Hepatocyte (in vitro differentiated cells): ENCODE measurements around the gene TFDP1. TPM values are rescaled to one million over a fixed set of nuclear protein-coding genes. Genes with fewer than 3 reads are reported as not detected.

Experiments used
- DNase-seq: peaks from one replicate; pipeline ENCODE4 v3.0.0-alpha.2; 2016; ENCODE audit warnings: low spot score
- H2AFZ ChIP-seq: fragments of 200-600 bp; sonication (generic); 2 replicates; pipeline ENCODE4 v1.6.0; 2016; ENCODE audit warnings: antibody characterized with exemption, mild to moderate bottlenecking
- H3K27ac ChIP-seq: fragments of 200-600 bp; sonication (generic); 2 replicates; pipeline ENCODE4 v1.5.1; 2016; ENCODE audit warnings: mild to moderate bottlenecking
- H3K27me3 ChIP-seq: fragments of 200-600 bp; sonication (generic); 2 replicates; pipeline ENCODE4 v1.6.1; 2016
- H3K36me3 ChIP-seq: fragments of 200-600 bp; sonication (generic); replicated peaks from 2 replicates; pipeline ENCODE4 v1.5.1; 2016; ENCODE audit warnings: low read depth; ENCODE audit not compliant: insufficient read depth
- H3K4me1 ChIP-seq: fragments of 200-600 bp; sonication (generic); 2 replicates; pipeline ENCODE4 v1.5.1; 2016; ENCODE audit warnings: mild to moderate bottlenecking, moderate library complexity; ENCODE audit not compliant: insufficient read depth
- H3K4me2 ChIP-seq: fragments of 200-600 bp; sonication (generic); 2 replicates; pipeline ENCODE4 v1.6.0; 2016
- H3K4me3 ChIP-seq: fragments of 200-600 bp; sonication (generic); 2 replicates; pipeline ENCODE4 v1.5.1; 2016; ENCODE audit warnings: mild to moderate bottlenecking
- H3K79me2 ChIP-seq: fragments of 200-600 bp; sonication (generic); 2 replicates; pipeline ENCODE4 v1.6.0; 2017; ENCODE audit warnings: mild to moderate bottlenecking
- H3K9me2 ChIP-seq: fragments of 200-600 bp; sonication (generic); replicated peaks from 2 replicates; pipeline ENCODE4 v1.6.0; 2017; ENCODE audit warnings: mild to moderate bottlenecking; ENCODE audit not compliant: insufficient read depth
- H3K9me3 ChIP-seq: fragments of 200-600 bp; sonication (generic); 2 replicates; pipeline ENCODE4 v1.5.1; 2016; ENCODE audit warnings: low read depth, mild to moderate bottlenecking
- H4K20me1 ChIP-seq: fragments of 200-600 bp; sonication (generic); 2 replicates; pipeline ENCODE4 v1.6.0; 2016; ENCODE audit warnings: mild to moderate bottlenecking; ENCODE audit not compliant: insufficient read depth, poor library complexity, severe bottlenecking
- CTCF ChIP-seq: fragments of 200-600 bp; sonication (generic); IDR thresholded peaks from 2 replicates; pipeline ENCODE4 v1.5.1; 2016; ENCODE audit warnings: antibody characterized with exemption, mild to moderate bottlenecking; ENCODE audit not compliant: poor library complexity
- EZH2 ChIP-seq: fragments of 200-600 bp; sonication (generic); IDR thresholded peaks from 2 replicates; pipeline ENCODE4 v1.6.1; 2016; ENCODE audit warnings: antibody characterized with exemption, mild to moderate bottlenecking, borderline replicate concordance
- EZH2phosphoT487 ChIP-seq: fragments of 200-600 bp; sonication (generic); IDR thresholded peaks from one replicate; pipeline ENCODE4 v1.6.1; 2018; ENCODE audit warnings: antibody characterized with exemption, mild to moderate bottlenecking, low read depth, moderate library complexity; ENCODE audit not compliant: unreplicated experiment, severe bottlenecking
- WGBS: methylation state at CpG from one replicate; pipeline ENCODE4 v1.1.6; 2016; ENCODE audit warnings: low lambda C conversion rate; ENCODE audit errors: missing lambda C conversion rate; 5-methylcytosine and 5-hydroxymethylcytosine counted together
- polyA plus RNA-seq: library from polyadenylated mRNA; unstranded; fragments of >200 nt; fragmentation: Nextera tagmentation; extraction: Ambion mirVana; gene quantifications from 2 replicates; pipeline ENCODE4 v1.2.1, GENCODE V29; 2016
- total RNA-seq: library from RNA; depleted of rRNA; stranded (reverse); fragments of >200 nt; gene quantifications from 2 replicates; pipeline ENCODE4 v1.2.3, GENCODE V29; 2014

The TFDP1 gene
- total and polyA plus RNA-seq, 2 experiments from 2014 or later, result 54.0 to 62.9 TPM

GRCh38 chr13:113666951-113667701 is 82.6 kb downstream of the TFDP1 start, which contains the start of gene GRK1:
TSS of gene GRK1 (plus strand) at chr13:113667219. CDS start at chr13:113667387, 168 bp downstream.
- H2AFZ ChIP-seq, result no peak within 1 kb of the TSS
- WGBS, result 81% methylated on average over 32 of the region's 32 CpGs
- H3K79me2 ChIP-seq, result no peaks in the 10 kb centered on the region
- peaks cover 4% of the 10 kb centered on the region for H3K4me1 ChIP-seq
- no peaks in the 10 kb centered on the region for H4K20me1 ChIP-seq
- DNase-seq, result no peak
- no peaks in the 10 kb centered on the region for H3K9me2 ChIP-seq
- no peaks in the 10 kb centered on the region for H3K36me3 ChIP-seq
- no peaks in the 10 kb centered on the region for H3K9me3 ChIP-seq
- H3K4me2 ChIP-seq, result no peak within 1 kb of the TSS
- TF ChIP-seq CTCF (no peak), EZH2phosphoT487 (no peak), EZH2 (no peak)
- H3K4me3 ChIP-seq, result no peak within 1 kb of the TSS
- no peaks in the 10 kb centered on the region for H3K27me3 ChIP-seq
- H3K27ac ChIP-seq, result no peak within 1 kb of the TSS

GRCh38 chr13:113667771-113668490 is 83.4 kb downstream of the TFDP1 start:
- Histone ChIP-seq H3K27me3 (no peaks in the 10 kb centered on the region), H3K9me2 (no peaks in the 10 kb centered on the region), H3K27ac (no peak overlapping the region), H3K4me3 (no peak overlapping the region), H2AFZ (no peak overlapping the region), H3K4me1 (peaks cover 4% of the 10 kb centered on the region), H3K9me3 (no peaks in the 10 kb centered on the region), H4K20me1 (no peaks in the 10 kb centered on the region), H3K79me2 (no peaks in the 10 kb centered on the region), H3K4me2 (no peak overlapping the region), H3K36me3 (no peaks in the 10 kb centered on the region)
- 96% methylated on average over 28 of the region's 29 CpGs for WGBS
- TF ChIP-seq EZH2 (no peak), EZH2phosphoT487 (no peak), CTCF (no peak)
- no peak for DNase-seq

GRCh38 chr13:113668491-113668971 is 84.0 kb downstream of the TFDP1 start:
- no peak for TF ChIP-seq EZH2
- Histone ChIP-seq H4K20me1 (no peaks in the 10 kb centered on the region), H3K27ac (no peak overlapping the region), H3K4me3 (no peak overlapping the region), H3K4me1 (peaks cover 4% of the 10 kb centered on the region), H3K36me3 (no peaks in the 10 kb centered on the region), H3K27me3 (no peaks in the 10 kb centered on the region), H3K79me2 (no peaks in the 10 kb centered on the region), H3K9me3 (no peaks in the 10 kb centered on the region), H3K4me2 (no peak overlapping the region), H3K9me2 (no peaks in the 10 kb centered on the region), H2AFZ (no peak overlapping the region)
- DNase-seq, result no peak
- WGBS, result 93% methylated on average over 24 of the region's 24 CpGs

- Histone ChIP-seq H3K79me2 (no peaks in the 10 kb centered on the region), H3K9me2 (no peaks in the 10 kb centered on the region), H3K27me3 (no peaks in the 10 kb centered on the region), H3K36me3 (no peaks in the 10 kb centered on the region), H3K4me1 (peaks cover 4% of the 10 kb centered on the region), H3K9me3 (no peaks in the 10 kb centered on the region), H4K20me1 (no peaks in the 10 kb centered on the region), H2AFZ (no peak overlapping the region), H3K27ac (no peak overlapping the region), H3K4me3 (no peak overlapping the region), H3K4me2 (no peak overlapping the region)
- no peak for DNase-seq
- WGBS, result 73% methylated on average over 13 of the region's 13 CpGs
- TF ChIP-seq EZH2 (no peak), CTCF (no peak), EZH2phosphoT487 (no peak)
Measured at GRCh38 chr13:113669231-113669754, 84.7 kb downstream of the TFDP1 start.
